Endothelial cell of umbilical vein (primary cell): ENCODE measurements around the gene PARP6. TPM values are rescaled to one million over a fixed set of nuclear protein-coding genes. Genes with fewer than 3 reads are reported as not detected.

Source experiments
- BruUV-seq: library from RNA; stranded (reverse); fragments of 400-500 nt; replicated peaks from 2 replicates; lab custom pipeline; 2021; lab: Mats Ljungman, UMichigan
- CTCF ChIA-PET: fragments of 300-600, 350-600 bp; sonication (Branson Sonifier 250); formaldehyde crosslinking; loops from one replicate; lab custom pipeline; 2021; ENCODE audit warnings: antibody characterized with exemption, inconsistent platforms; lab: Charles Lee
- POLR2A ChIA-PET: fragments of 300-600, 350-600 bp; sonication (Branson Sonifier 250); formaldehyde crosslinking; loops from one replicate; lab custom pipeline; 2021; ENCODE audit warnings: antibody characterized with exemption, inconsistent platforms; lab: Charles Lee
- DNase-seq: peaks from one replicate; pipeline ENCODE4 v3.0.0-alpha.2; 2011; ENCODE audit warnings: low read depth, low spot score
- FAIRE-seq: peaks from 2 replicates; lab custom pipeline; 2011; peaks lifted over from hg19 to GRCh38; lab: Jason Lieb, UNC
- H2AFZ ChIP-seq: 2 replicates; pipeline ENCODE4 v1.6.0; 2012; ENCODE audit warnings: low read depth, low read length, control low read depth, inconsistent platforms
- H3K27ac ChIP-seq: 2 replicates; pipeline ENCODE4 v1.5.1; 2011; ENCODE audit warnings: low read depth, mild to moderate bottlenecking, control low read depth, low read length, moderate library complexity; ENCODE audit not compliant: insufficient read depth
- H3K27me3 ChIP-seq, 2 experiments: 2 replicates each; pipeline versions ENCODE4 v1.6.0 to v1.6.1; 2011; ENCODE audit warnings: low read length in 2 of 2, mixed read lengths in 1 of 2; ENCODE audit not compliant: control insufficient read depth in 2 of 2, insufficient read depth in 2 of 2
- H3K36me3 ChIP-seq, 2 experiments: 2 replicates in 1 of 2; 3 replicates in 1 of 2; pipeline ENCODE4 v1.5.1; 2011; ENCODE audit warnings: low read length in 2 of 2, mild to moderate bottlenecking in 1 of 2, moderate library complexity in 1 of 2; ENCODE audit not compliant: control insufficient read depth in 2 of 2, insufficient read depth in 2 of 2; ENCODE audit errors: extremely low read depth in 1 of 2
- H3K4me1 ChIP-seq: 3 replicates; pipeline ENCODE4 v1.5.1; 2011; ENCODE audit warnings: mild to moderate bottlenecking, low read length; ENCODE audit not compliant: control insufficient read depth, insufficient read depth; ENCODE audit errors: extremely low read depth
- H3K4me2 ChIP-seq: 2 replicates; pipeline ENCODE4 v1.6.1; 2011; ENCODE audit warnings: low read length, control low read depth, mixed read lengths; ENCODE audit not compliant: insufficient read depth
- H3K4me3 ChIP-seq, 3 experiments: fragments of 200-600 bp in 1 of 3; sonication (generic), shearing (Covaris generic) in 1 of 3; replicated peaks in 1 of 3; 2 replicates each; pipeline ENCODE4 v1.5.1; 2011 to 2016; ENCODE audit warnings: control low read depth in 3 of 3, low read length in 3 of 3, mild to moderate bottlenecking in 2 of 3, inconsistent platforms in 1 of 3, low read depth in 1 of 3, moderate library complexity in 1 of 3; ENCODE audit not compliant: insufficient read depth in 1 of 3
- H3K79me2 ChIP-seq: 2 replicates; pipeline ENCODE4 v1.6.0; 2012; ENCODE audit warnings: low read length, inconsistent platforms; ENCODE audit not compliant: control insufficient read depth, insufficient read depth
- H3K9ac ChIP-seq: replicated peaks from 2 replicates; pipeline ENCODE3; 2011; ENCODE audit warnings: low read length, control low read depth; ENCODE audit not compliant: insufficient read depth; ENCODE audit errors: extremely low read depth
- H3K9me1 ChIP-seq: replicated peaks from 3 replicates; pipeline ENCODE4 v1.6.0; 2011; ENCODE audit warnings: mild to moderate bottlenecking, low read length; ENCODE audit not compliant: control insufficient read depth, insufficient read depth; ENCODE audit errors: extremely low read depth
- H3K9me3 ChIP-seq: replicated peaks from 2 replicates; pipeline ENCODE4 v1.5.1; 2012; ENCODE audit warnings: low read length, inconsistent platforms; ENCODE audit not compliant: control insufficient read depth, insufficient read depth
- H4K20me1 ChIP-seq: replicated peaks from 2 replicates; pipeline ENCODE3; 2011; ENCODE audit warnings: mild to moderate bottlenecking, low read length; ENCODE audit not compliant: control insufficient read depth, insufficient read depth; ENCODE audit errors: extremely low read depth
- CTCF ChIP-seq, 2 donors: IDR thresholded peaks; 1 replicate in 1 of 2; 2 replicates in 1 of 2; pipeline ENCODE4 v1.5.1; 2011; ENCODE audit warnings: low read length in 2 of 2, mild to moderate bottlenecking in 2 of 2, moderate library complexity in 2 of 2, control low read depth in 1 of 2, inconsistent platforms in 1 of 2, low read depth in 1 of 2; ENCODE audit not compliant: insufficient read depth in 1 of 2; ENCODE audit errors: extremely low read depth in 1 of 2
- EZH2 ChIP-seq: IDR thresholded peaks from 2 replicates; pipeline ENCODE4 v1.6.1; 2012; ENCODE audit warnings: borderline replicate concordance, low read depth, mild to moderate bottlenecking, moderate library complexity, low read length, inconsistent platforms; ENCODE audit not compliant: severe bottlenecking
- FOS ChIP-seq: IDR thresholded peaks from 2 replicates; pipeline ENCODE4 v1.6.1; 2011; ENCODE audit warnings: mild to moderate bottlenecking, low read length, moderate library complexity, borderline replicate concordance; ENCODE audit not compliant: insufficient read depth
- GATA2 ChIP-seq: IDR thresholded peaks from 2 replicates; pipeline ENCODE4 v1.7.0; 2011; ENCODE audit warnings: low read depth, mild to moderate bottlenecking, moderate library complexity, mixed read lengths, low read length; ENCODE audit not compliant: insufficient read length, insufficient read depth
- JUN ChIP-seq: IDR thresholded peaks from 2 replicates; pipeline ENCODE4 v1.6.1; 2011; ENCODE audit warnings: borderline replicate concordance, low read depth; ENCODE audit not compliant: insufficient read length, insufficient read depth
- MAX ChIP-seq: IDR thresholded peaks from 2 replicates; pipeline ENCODE4 v1.6.1; 2011; ENCODE audit not compliant: insufficient read depth, insufficient read length
- MYC ChIP-seq: IDR thresholded peaks from one replicate; pipeline ENCODE4 v1.6.1; 2011; ENCODE audit warnings: mild to moderate bottlenecking, low read depth, low read length
- POLR2A ChIP-seq: IDR thresholded peaks from 2 replicates; pipeline ENCODE4 v1.6.1; 2012; ENCODE audit warnings: low read depth, mild to moderate bottlenecking, control low read depth, low read length
- POLR2AphosphoS5 ChIP-seq: IDR thresholded peaks from 2 replicates; pipeline ENCODE4 v1.6.1; 2012; ENCODE audit warnings: low read depth, mild to moderate bottlenecking, control low read depth, low read length, moderate library complexity; ENCODE audit not compliant: insufficient read depth
- dilution Hi-C: fragments of 300-500 bp; cut with MboI; formaldehyde crosslinking; loops from one replicate; pipeline ENCODE4 v1.15.0; 2019; ENCODE audit warnings: low sequenced_read_pairs; ENCODE audit not compliant: extremely low pct_ligation_motif_present
- intact Hi-C: fragments of 100-400 bp; cut with micrococcal nuclease; formaldehyde crosslinking; loops from one replicate; pipeline ENCODE4 v1.10.0; 2022
- polyA plus RNA-seq, 4 experiments: library from polyadenylated mRNA; depleted of rRNA in 3 of 4; stranded (reverse) in 3 of 4; unstranded in 1 of 4; fragments of >200 nt; gene quantifications; 2 replicates each; pipeline versions ENCODE4 v1.2.1 to v1.2.3, GENCODE V29; 2011 to 2012; ENCODE audit warnings: missing spikeins in 1 of 4
- total RNA-seq: library from RNA; stranded (reverse); gene quantifications from 2 replicates; pipeline ENCODE4 v1.2.3, GENCODE V29; 2021

PARP6 gene
- total and polyA plus RNA-seq, 2 donors (not counting 3 experiments of a cell fraction or from before 2014, with no cell fraction given) = 41.1 to 53.3 TPM

GRCh38 chr15:72319360-72319984, 47.1 kb upstream of the PARP6 start:
- dilution Hi-C loops = no loop called here
- H3K4me3 ChIP-seq = peak overlapping the region in 1 of 3 experiments; percentile 42
- H3K4me2 ChIP-seq = no peak overlapping the region
- intact Hi-C loops = loop anchor here (10.0 kb wide), 1 partner anchor 355 kb away; no protein-coding TSS in a partner anchor
- no peaks in the 10 kb centered on the region for H3K4me1 ChIP-seq
- H3K79me2 ChIP-seq = no peaks in the 10 kb centered on the region
- H3K27me3 ChIP-seq = peaks cover 0 to 3% of the 10 kb centered on the region in 2 experiments
- BruUV-seq = no TSS peak
- DNase-seq (peak; percentile 53), FAIRE-seq (no peak)
- no peaks in the 10 kb centered on the region for H3K36me3 ChIP-seq
- TF ChIP-seq MYC (no peak), POLR2AphosphoS5 (peak; percentile 20), GATA2 (no peak), POLR2A (no peak), JUN (no peak), EZH2 (no peak), MAX (peak; percentile 64)
- H3K9ac ChIP-seq = no peak overlapping the region
- POLR2A ChIA-PET = no interaction called here
- H3K27ac ChIP-seq = no peak overlapping the region
- no peaks in the 10 kb centered on the region for H4K20me1 ChIP-seq
- H3K9me3 ChIP-seq = no peaks in the 10 kb centered on the region
- H3K9me1 ChIP-seq = no peaks in the 10 kb centered on the region
- no peak overlapping the region for H2AFZ ChIP-seq
- CTCF ChIA-PET = no interaction called here

GRCh38 chr15:72318408-72318942, 46.1 kb upstream of the PARP6 start:
- H2AFZ ChIP-seq = no peak overlapping the region
- no peaks in the 10 kb centered on the region for H3K9me1 ChIP-seq
- FAIRE-seq = no peak
- no peak for DNase-seq
- H4K20me1 ChIP-seq = no peaks in the 10 kb centered on the region
- ChIA-PET POLR2A (no interaction called here), CTCF (no interaction called here)
- H3K4me2 ChIP-seq = no peak overlapping the region
- no peaks in the 10 kb centered on the region for H3K4me1 ChIP-seq
- H3K9ac ChIP-seq = no peak overlapping the region
- BruUV-seq = no TSS peak
- no peaks in the 10 kb centered on the region for H3K9me3 ChIP-seq
- H3K27me3 ChIP-seq = peaks cover 0 to 3% of the 10 kb centered on the region in 2 experiments
- intact Hi-C loops (loop anchor here (10.0 kb wide), 1 partner anchor 356 kb away; no protein-coding TSS in a partner anchor), dilution Hi-C loops (no loop called here)
- no peak overlapping the region for H3K4me3 ChIP-seq
- TF ChIP-seq MAX (no peak), CTCF (IDR thresholded peaks at IDR 0.05; ENCODE audit: extremely low read depth in 1 of 2, insufficient read depth in 1 of 2, low read depth in 1 of 2, low read length in 2 of 2) (no peak), POLR2A (no peak), POLR2AphosphoS5 (no peak), EZH2 (no peak), MYC (no peak), JUN (no peak), FOS (no peak), GATA2 (no peak)
- no peaks in the 10 kb centered on the region for H3K36me3 ChIP-seq
- no peaks in the 10 kb centered on the region for H3K79me2 ChIP-seq
- no peak overlapping the region for H3K27ac ChIP-seq
